H9 (cell line): Measurements from ENCODE around the gene SATB1. TPM values are rescaled to one million over a fixed set of nuclear protein-coding genes. Genes with fewer than 3 reads are reported as not detected.

Source experiments
- DNase-seq: peaks from one replicate; pipeline ENCODE4 v3.0.0-alpha.2; 2017
- H2AFZ ChIP-seq: one replicate; pipeline ENCODE4 v1.6.1; 2013; ENCODE audit warnings: mild to moderate bottlenecking, low read length, control low read depth, moderate library complexity
- H2AK5ac ChIP-seq: 2 replicates; pipeline ENCODE4 v1.6.1; 2013; ENCODE audit warnings: low read length, control low read depth, mixed read lengths; ENCODE audit not compliant: insufficient read length
- H2BK120ac ChIP-seq: one replicate; pipeline ENCODE4 v1.6.1; 2013; ENCODE audit warnings: low read depth, mild to moderate bottlenecking, low read length, control low read depth, inconsistent platforms; ENCODE audit not compliant: poor library complexity, severe bottlenecking
- H2BK12ac ChIP-seq: 2 replicates; pipeline ENCODE4 v1.6.1; 2013; ENCODE audit warnings: low read length, control low read depth, mixed read lengths, low read depth; ENCODE audit not compliant: insufficient read length
- H2BK15ac ChIP-seq: 2 replicates; pipeline ENCODE4 v1.6.1; 2013; ENCODE audit warnings: low read depth, low read length, control low read depth
- H2BK20ac ChIP-seq: one replicate; pipeline ENCODE4 v1.6.1; 2013; ENCODE audit warnings: low read depth, mild to moderate bottlenecking, low read length, control low read depth, inconsistent platforms; ENCODE audit not compliant: poor library complexity, severe bottlenecking
- H2BK5ac ChIP-seq: 2 replicates; pipeline ENCODE4 v1.6.1; 2013; ENCODE audit warnings: low read length, control low read depth, mixed read lengths; ENCODE audit not compliant: insufficient read length
- H3K14ac ChIP-seq: 2 replicates; pipeline ENCODE4 v1.6.1; 2013; ENCODE audit warnings: low read length, control low read depth; ENCODE audit not compliant: insufficient read depth
- H3K18ac ChIP-seq: 2 replicates; pipeline ENCODE4 v1.6.1; 2013; ENCODE audit warnings: low read depth, mild to moderate bottlenecking, mixed read lengths, low read length, control low read depth; ENCODE audit not compliant: insufficient read length
- H3K23ac ChIP-seq: 2 replicates; pipeline ENCODE4 v1.6.1; 2013; ENCODE audit warnings: low read length, control low read depth, mixed read lengths, low read depth; ENCODE audit not compliant: insufficient read length
- H3K23me2 ChIP-seq: 2 replicates; pipeline ENCODE4 v1.6.1; 2013; ENCODE audit warnings: low read depth, mild to moderate bottlenecking, mixed read lengths, low read length, control low read depth; ENCODE audit not compliant: insufficient read length, poor library complexity, severe bottlenecking
- H3K27ac ChIP-seq: 2 replicates; pipeline ENCODE4 v1.5.1; 2013; ENCODE audit warnings: low read length, control low read depth, mixed read lengths, low read depth; ENCODE audit not compliant: insufficient read length
- H3K27me3 ChIP-seq: 2 replicates; pipeline ENCODE4 v1.6.1; 2013; ENCODE audit warnings: low read length, control low read depth, inconsistent platforms; ENCODE audit not compliant: insufficient read depth
- H3K4ac ChIP-seq: 2 replicates; pipeline ENCODE4 v1.6.1; 2013; ENCODE audit warnings: low read depth, mild to moderate bottlenecking, control low read depth, inconsistent platforms, low read length, moderate library complexity
- H3K4me1 ChIP-seq: 2 replicates; pipeline ENCODE4 v1.6.1; 2013; ENCODE audit warnings: low read length, control low read depth, inconsistent platforms; ENCODE audit not compliant: insufficient read depth
- H3K4me2 ChIP-seq: 2 replicates; pipeline ENCODE4 v1.6.1; 2013; ENCODE audit warnings: low read length, control low read depth, mixed read lengths; ENCODE audit not compliant: insufficient read length, insufficient read depth
- H3K56ac ChIP-seq: 2 replicates; pipeline ENCODE4 v1.6.1; 2013; ENCODE audit warnings: low read depth, mild to moderate bottlenecking, mixed read lengths, low read length, control low read depth; ENCODE audit not compliant: insufficient read length
- H3K79me1 ChIP-seq: 2 replicates; pipeline ENCODE4 v1.6.1; 2013; ENCODE audit warnings: low read depth, mild to moderate bottlenecking, moderate library complexity, low read length, control low read depth, inconsistent platforms; ENCODE audit not compliant: insufficient read depth, poor library complexity, severe bottlenecking
- H3K79me2 ChIP-seq: 2 replicates; pipeline ENCODE4 v1.6.1; 2013; ENCODE audit warnings: low read length, control low read depth, inconsistent platforms; ENCODE audit not compliant: insufficient read depth
- H3K9ac ChIP-seq: 2 replicates; pipeline ENCODE4 v1.6.1; 2013; ENCODE audit warnings: low read length, control low read depth, mixed read lengths; ENCODE audit not compliant: insufficient read length; ENCODE audit errors: extremely low read depth
- H3K9me3 ChIP-seq: one replicate; pipeline ENCODE4 v1.6.1; 2013; ENCODE audit warnings: low read depth, low read length, inconsistent platforms; ENCODE audit not compliant: control insufficient read depth
- H3T11ph ChIP-seq: one replicate; pipeline ENCODE4 v1.6.1; 2013; ENCODE audit warnings: mild to moderate bottlenecking, low read length, control low read depth, inconsistent platforms
- H4K20me1 ChIP-seq: one replicate; pipeline ENCODE4 v1.6.1; 2013; ENCODE audit not compliant: control insufficient read depth, insufficient read length, insufficient read depth
- H4K5ac ChIP-seq: 2 replicates; pipeline ENCODE4 v1.6.1; 2013; ENCODE audit warnings: low read depth, mild to moderate bottlenecking, mixed read lengths, low read length, control low read depth; ENCODE audit not compliant: insufficient read length
- H4K8ac ChIP-seq: replicated peaks from 2 replicates; pipeline ENCODE4 v1.6.1; 2013; ENCODE audit warnings: low read length, control low read depth, mixed read lengths, low read depth; ENCODE audit not compliant: insufficient read length
- H4K91ac ChIP-seq: 2 replicates; pipeline ENCODE4 v1.6.1; 2013; ENCODE audit warnings: low read depth, mild to moderate bottlenecking, moderate library complexity, mixed read lengths, low read length, control low read depth; ENCODE audit not compliant: insufficient read length
- H3K27ac Mint-ChIP-seq, 3 experiments: 2 replicates in 2 of 3; 3 replicates in 1 of 3; pipeline ENCODE4 v1.8.0; 2020 to 2021; ENCODE audit warnings: mixed read lengths in 3 of 3, mild to moderate bottlenecking in 1 of 3, moderate library complexity in 1 of 3
- H3K27me3 Mint-ChIP-seq: 2 replicates; pipeline ENCODE4 v1.8.0; 2021; ENCODE audit warnings: low read depth, mild to moderate bottlenecking, moderate library complexity, mixed read lengths
- H3K36me3 Mint-ChIP-seq, 3 experiments: 2 replicates in 2 of 3; 3 replicates in 1 of 3; pipeline ENCODE4 v1.8.0; 2020 to 2021; ENCODE audit warnings: low read depth in 3 of 3, mixed read lengths in 3 of 3; ENCODE audit not compliant: insufficient read depth in 1 of 3
- H3K4me1 Mint-ChIP-seq, 2 experiments: 2 replicates each; pipeline ENCODE4 v1.8.0; 2020; ENCODE audit warnings: mixed read lengths in 2 of 2
- H3K4me3 Mint-ChIP-seq, 2 experiments: 2 replicates in 1 of 2; 3 replicates in 1 of 2; pipeline ENCODE4 v1.8.0; 2020 to 2021; ENCODE audit warnings: mild to moderate bottlenecking in 2 of 2, mixed read lengths in 2 of 2, moderate library complexity in 1 of 2
- H3K9me3 Mint-ChIP-seq, 2 experiments: 2 replicates in 1 of 2; 3 replicates in 1 of 2; pipeline ENCODE4 v1.8.0; 2020; ENCODE audit warnings: mild to moderate bottlenecking in 2 of 2, mixed read lengths in 2 of 2, moderate library complexity in 1 of 2
- WGBS: extraction: QIAGEN DNeasy Blood & Tissue Kit; methylation state at CpG from one replicate; pipeline ENCODE4 v1.1.7; 2013; ENCODE audit warnings: missing lambda C conversion rate, low lambda C conversion rate, mixed read lengths; ENCODE audit not compliant: insufficient read length; ENCODE audit errors: extremely low coverage; 5-methylcytosine and 5-hydroxymethylcytosine counted together
- total RNA-seq: library from RNA; stranded (reverse); gene quantifications from 2 replicates; pipeline ENCODE4 v1.2.1, GENCODE V29; 2021
- TF ChIP-seq, protein P1 (sequence below): fragments of 200-600 bp; sonication (generic); conservative IDR thresholded peaks from 3 replicates; pipeline ENCODE4 v1.8.0; 2021; ENCODE audit warnings: antibody characterized with exemption, mild to moderate bottlenecking

The SATB1 gene
- total RNA-seq, 1 experiment from 2014 or later: 30.7 TPM

DNA sequence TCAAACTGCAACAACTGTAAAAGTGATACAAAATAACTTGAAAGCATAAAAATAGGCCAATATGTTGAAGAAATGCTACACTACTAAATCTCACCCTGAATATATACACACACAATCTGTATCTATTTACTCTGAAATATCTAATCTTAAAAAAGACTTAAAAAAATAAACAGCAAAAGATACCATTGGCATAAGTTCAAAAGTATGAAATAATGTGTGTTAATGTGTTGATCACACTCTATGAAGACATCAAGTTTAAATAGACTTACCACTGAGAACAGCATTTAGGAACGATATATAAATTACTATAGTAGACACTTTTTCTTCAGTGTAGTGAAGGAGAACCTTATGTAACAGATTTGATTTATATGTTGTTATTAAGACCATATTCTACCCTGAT lies 14.1 kb upstream of the SATB1 start:
- no peaks in the 10 kb centered on the region for H3K79me2 ChIP-seq
- no peak overlapping the region for H3K4me2 ChIP-seq
- H2AFZ ChIP-seq: no peak overlapping the region
- H4K5ac ChIP-seq: no peak overlapping the region
- no peak overlapping the region for H3K14ac ChIP-seq
- no peak overlapping the region for H3K27ac ChIP-seq
- no peak overlapping the region for H2AK5ac ChIP-seq
- H3K9ac ChIP-seq: no peak overlapping the region
- Mint-ChIP-seq H3K4me3 (no peak overlapping the region), H3K27ac (no peak overlapping the region), H3K9me3 (no peaks in the 10 kb centered on the region; a peak in 1 of 5 replicates), H3K27me3 (peaks cover 24% of the 10 kb centered on the region), H3K36me3 (no peaks in the 10 kb centered on the region), H3K4me1 (peaks cover 23 to 30% of the 10 kb centered on the region in 2 experiments)
- no peak overlapping the region for H3T11ph ChIP-seq
- no peaks in the 10 kb centered on the region for H3K9me3 ChIP-seq
- no peak overlapping the region for H2BK20ac ChIP-seq
- no peak overlapping the region for H2BK120ac ChIP-seq
- no peak overlapping the region for H3K4ac ChIP-seq
- H4K91ac ChIP-seq: no peak overlapping the region
- no CpG with 5 or more reads among the region's 1 CpG for WGBS
- no peak overlapping the region for H4K8ac ChIP-seq
- no peak overlapping the region for H2BK12ac ChIP-seq
- H3K4me1 ChIP-seq: peaks cover 2% of the 10 kb centered on the region; the same call in 1 of the 2 replicates
- peaks cover 9% of the 10 kb centered on the region for H3K23me2 ChIP-seq
- DNase-seq: no peak
- H3K79me1 ChIP-seq: no peaks in the 10 kb centered on the region
- no peak overlapping the region for H3K56ac ChIP-seq
- peaks cover 7% of the 10 kb centered on the region; the same call in 1 of the 2 replicates for H3K27me3 ChIP-seq
- H3K23ac ChIP-seq: no peak overlapping the region
- H2BK5ac ChIP-seq: no peak overlapping the region
- no peaks in the 10 kb centered on the region for H4K20me1 ChIP-seq
- no peak overlapping the region for H3K18ac ChIP-seq
- H2BK15ac ChIP-seq: no peak overlapping the region
- TF ChIP-seq, protein P1, sequence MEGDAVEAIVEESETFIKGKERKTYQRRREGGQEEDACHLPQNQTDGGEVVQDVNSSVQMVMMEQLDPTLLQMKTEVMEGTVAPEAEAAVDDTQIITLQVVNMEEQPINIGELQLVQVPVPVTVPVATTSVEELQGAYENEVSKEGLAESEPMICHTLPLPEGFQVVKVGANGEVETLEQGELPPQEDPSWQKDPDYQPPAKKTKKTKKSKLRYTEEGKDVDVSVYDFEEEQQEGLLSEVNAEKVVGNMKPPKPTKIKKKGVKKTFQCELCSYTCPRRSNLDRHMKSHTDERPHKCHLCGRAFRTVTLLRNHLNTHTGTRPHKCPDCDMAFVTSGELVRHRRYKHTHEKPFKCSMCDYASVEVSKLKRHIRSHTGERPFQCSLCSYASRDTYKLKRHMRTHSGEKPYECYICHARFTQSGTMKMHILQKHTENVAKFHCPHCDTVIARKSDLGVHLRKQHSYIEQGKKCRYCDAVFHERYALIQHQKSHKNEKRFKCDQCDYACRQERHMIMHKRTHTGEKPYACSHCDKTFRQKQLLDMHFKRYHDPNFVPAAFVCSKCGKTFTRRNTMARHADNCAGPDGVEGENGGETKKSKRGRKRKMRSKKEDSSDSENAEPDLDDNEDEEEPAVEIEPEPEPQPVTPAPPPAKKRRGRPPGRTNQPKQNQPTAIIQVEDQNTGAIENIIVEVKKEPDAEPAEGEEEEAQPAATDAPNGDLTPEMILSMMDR: no peak
